ENCODE results near the gene CHD6. TPM values are rescaled to one million over a fixed set of nuclear protein-coding genes. Genes with fewer than 3 reads are reported as not detected.

CHD6 gene
- total and polyA plus RNA-seq, 4 donors, result 3.3 to 23.4 (median 18.2) TPM

DNA sequence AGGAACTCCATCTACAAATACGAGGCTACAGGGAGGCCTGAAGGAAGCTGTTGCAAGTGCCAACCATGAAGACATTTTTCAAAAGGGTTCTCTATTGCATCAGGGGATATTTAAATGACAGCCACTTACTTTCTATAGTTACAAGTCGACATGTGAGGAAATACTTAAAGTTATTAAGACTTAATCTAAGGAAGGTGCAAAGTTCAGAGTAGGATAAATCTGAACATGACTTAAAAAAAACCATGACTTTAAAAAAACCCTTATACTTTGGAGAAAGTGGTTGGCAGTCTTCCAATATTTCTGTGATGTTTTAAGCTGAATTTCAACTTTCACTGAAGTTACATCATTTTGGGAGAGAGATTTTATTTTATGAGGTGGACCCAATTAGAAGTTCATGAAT lies 195.2 kb downstream of the CHD6 start:
- WGBS, result 87% methylated on average over 2 of the region's 2 CpGs

More for the DNA sequence above, 195.2 kb downstream of the CHD6 start:
- no peaks in the 10 kb centered on the region for H3K27me3 ChIP-seq (ENCODE audit: control insufficient read depth in 4 of 4, insufficient read depth in 4 of 4, low read length in 3 of 4)
- no peak overlapping the region for H3K9ac ChIP-seq (ENCODE audit: low read depth in 1 of 2, low read length in 2 of 2)
- H3K4me3 ChIP-seq (ENCODE audit: low read depth in 1 of 3, low read length in 3 of 3), result no peak overlapping the region
- H3K9me3 ChIP-seq (ENCODE audit: control insufficient read depth in 4 of 4, low read length in 3 of 4), result no peaks in the 10 kb centered on the region
- no peak for DNase-seq (ENCODE audit: low spot score)
- H3K36me3 ChIP-seq (ENCODE audit: control insufficient read depth in 4 of 4, insufficient read depth in 3 of 4, low read depth in 1 of 4, low read length in 3 of 4), result peaks cover 5 to 65% (median 42%) of the 10 kb centered on the region in 4 donors
- no peaks in the 10 kb centered on the region for H3K4me1 ChIP-seq (ENCODE audit: control insufficient read depth in 4 of 4, insufficient read depth in 4 of 4, low read length in 3 of 4)
- no peak overlapping the region for H3K27ac ChIP-seq (ENCODE audit: low read depth in 1 of 2, low read length in 2 of 2)
- no peak for TF ChIP-seq EGR1 (IDR thresholded peaks at IDR 0.05; ENCODE audit: low read depth in 2 of 2)
- TF ChIP-seq FOXA1 (IDR thresholded peaks at IDR 0.05), result no peak
- TF ChIP-seq, protein P1, sequence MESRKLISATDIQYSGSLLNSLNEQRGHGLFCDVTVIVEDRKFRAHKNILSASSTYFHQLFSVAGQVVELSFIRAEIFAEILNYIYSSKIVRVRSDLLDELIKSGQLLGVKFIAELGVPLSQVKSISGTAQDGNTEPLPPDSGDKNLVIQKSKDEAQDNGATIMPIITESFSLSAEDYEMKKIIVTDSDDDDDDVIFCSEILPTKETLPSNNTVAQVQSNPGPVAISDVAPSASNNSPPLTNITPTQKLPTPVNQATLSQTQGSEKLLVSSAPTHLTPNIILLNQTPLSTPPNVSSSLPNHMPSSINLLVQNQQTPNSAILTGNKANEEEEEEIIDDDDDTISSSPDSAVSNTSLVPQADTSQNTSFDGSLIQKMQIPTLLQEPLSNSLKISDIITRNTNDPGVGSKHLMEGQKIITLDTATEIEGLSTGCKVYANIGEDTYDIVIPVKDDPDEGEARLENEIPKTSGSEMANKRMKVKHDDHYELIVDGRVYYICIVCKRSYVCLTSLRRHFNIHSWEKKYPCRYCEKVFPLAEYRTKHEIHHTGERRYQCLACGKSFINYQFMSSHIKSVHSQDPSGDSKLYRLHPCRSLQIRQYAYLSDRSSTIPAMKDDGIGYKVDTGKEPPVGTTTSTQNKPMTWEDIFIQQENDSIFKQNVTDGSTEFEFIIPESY (IDR thresholded peaks at IDR 0.05), result no peak
- no peak for TF ChIP-seq RXRA (IDR thresholded peaks at IDR 0.05)
- TF ChIP-seq JUND (IDR thresholded peaks at IDR 0.05), result no peak
- TF ChIP-seq HNF4A (conservative IDR thresholded peaks at IDR 0.05), result no peak
- no peak for TF ChIP-seq RAD21 (IDR thresholded peaks at IDR 0.05)
- no peak for TF ChIP-seq FOXA2 (IDR thresholded peaks at IDR 0.05)
- no peak for TF ChIP-seq YY1 (IDR thresholded peaks at IDR 0.05)
- no peak for TF ChIP-seq SP1 (IDR thresholded peaks at IDR 0.05)
- TF ChIP-seq, protein P2, sequence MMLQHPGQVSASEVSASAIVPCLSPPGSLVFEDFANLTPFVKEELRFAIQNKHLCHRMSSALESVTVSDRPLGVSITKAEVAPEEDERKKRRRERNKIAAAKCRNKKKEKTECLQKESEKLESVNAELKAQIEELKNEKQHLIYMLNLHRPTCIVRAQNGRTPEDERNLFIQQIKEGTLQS (IDR thresholded peaks at IDR 0.05), result no peak
- no peak for TF ChIP-seq NR2F2 (IDR thresholded peaks at IDR 0.05)
- TF ChIP-seq TAF1 (conservative IDR thresholded peaks at IDR 0.05), result no peak
- TF ChIP-seq, protein P3, sequence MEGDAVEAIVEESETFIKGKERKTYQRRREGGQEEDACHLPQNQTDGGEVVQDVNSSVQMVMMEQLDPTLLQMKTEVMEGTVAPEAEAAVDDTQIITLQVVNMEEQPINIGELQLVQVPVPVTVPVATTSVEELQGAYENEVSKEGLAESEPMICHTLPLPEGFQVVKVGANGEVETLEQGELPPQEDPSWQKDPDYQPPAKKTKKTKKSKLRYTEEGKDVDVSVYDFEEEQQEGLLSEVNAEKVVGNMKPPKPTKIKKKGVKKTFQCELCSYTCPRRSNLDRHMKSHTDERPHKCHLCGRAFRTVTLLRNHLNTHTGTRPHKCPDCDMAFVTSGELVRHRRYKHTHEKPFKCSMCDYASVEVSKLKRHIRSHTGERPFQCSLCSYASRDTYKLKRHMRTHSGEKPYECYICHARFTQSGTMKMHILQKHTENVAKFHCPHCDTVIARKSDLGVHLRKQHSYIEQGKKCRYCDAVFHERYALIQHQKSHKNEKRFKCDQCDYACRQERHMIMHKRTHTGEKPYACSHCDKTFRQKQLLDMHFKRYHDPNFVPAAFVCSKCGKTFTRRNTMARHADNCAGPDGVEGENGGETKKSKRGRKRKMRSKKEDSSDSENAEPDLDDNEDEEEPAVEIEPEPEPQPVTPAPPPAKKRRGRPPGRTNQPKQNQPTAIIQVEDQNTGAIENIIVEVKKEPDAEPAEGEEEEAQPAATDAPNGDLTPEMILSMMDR (IDR thresholded peaks at IDR 0.05; ENCODE audit: low read depth, low read length, missing input control), result no peak
- TF ChIP-seq, protein P4, sequence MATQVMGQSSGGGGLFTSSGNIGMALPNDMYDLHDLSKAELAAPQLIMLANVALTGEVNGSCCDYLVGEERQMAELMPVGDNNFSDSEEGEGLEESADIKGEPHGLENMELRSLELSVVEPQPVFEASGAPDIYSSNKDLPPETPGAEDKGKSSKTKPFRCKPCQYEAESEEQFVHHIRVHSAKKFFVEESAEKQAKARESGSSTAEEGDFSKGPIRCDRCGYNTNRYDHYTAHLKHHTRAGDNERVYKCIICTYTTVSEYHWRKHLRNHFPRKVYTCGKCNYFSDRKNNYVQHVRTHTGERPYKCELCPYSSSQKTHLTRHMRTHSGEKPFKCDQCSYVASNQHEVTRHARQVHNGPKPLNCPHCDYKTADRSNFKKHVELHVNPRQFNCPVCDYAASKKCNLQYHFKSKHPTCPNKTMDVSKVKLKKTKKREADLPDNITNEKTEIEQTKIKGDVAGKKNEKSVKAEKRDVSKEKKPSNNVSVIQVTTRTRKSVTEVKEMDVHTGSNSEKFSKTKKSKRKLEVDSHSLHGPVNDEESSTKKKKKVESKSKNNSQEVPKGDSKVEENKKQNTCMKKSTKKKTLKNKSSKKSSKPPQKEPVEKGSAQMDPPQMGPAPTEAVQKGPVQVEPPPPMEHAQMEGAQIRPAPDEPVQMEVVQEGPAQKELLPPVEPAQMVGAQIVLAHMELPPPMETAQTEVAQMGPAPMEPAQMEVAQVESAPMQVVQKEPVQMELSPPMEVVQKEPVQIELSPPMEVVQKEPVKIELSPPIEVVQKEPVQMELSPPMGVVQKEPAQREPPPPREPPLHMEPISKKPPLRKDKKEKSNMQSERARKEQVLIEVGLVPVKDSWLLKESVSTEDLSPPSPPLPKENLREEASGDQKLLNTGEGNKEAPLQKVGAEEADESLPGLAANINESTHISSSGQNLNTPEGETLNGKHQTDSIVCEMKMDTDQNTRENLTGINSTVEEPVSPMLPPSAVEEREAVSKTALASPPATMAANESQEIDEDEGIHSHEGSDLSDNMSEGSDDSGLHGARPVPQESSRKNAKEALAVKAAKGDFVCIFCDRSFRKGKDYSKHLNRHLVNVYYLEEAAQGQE (IDR thresholded peaks at IDR 0.05), result no peak
- TF ChIP-seq, protein P5, sequence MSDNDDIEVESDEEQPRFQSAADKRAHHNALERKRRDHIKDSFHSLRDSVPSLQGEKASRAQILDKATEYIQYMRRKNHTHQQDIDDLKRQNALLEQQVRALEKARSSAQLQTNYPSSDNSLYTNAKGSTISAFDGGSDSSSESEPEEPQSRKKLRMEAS (IDR thresholded peaks at IDR 0.05), result no peak

Measured in liver (tissue), 9 donors.